ENCODE results near the gene THOC6. TPM values are rescaled to one million over a fixed set of nuclear protein-coding genes. Genes with fewer than 3 reads are reported as not detected.
A peak's percentile ranks its signal among the peaks of the same experiment; 100 is the strongest.
"Not testable (repeated sequence)": the region's sequence is repeated elsewhere in the genome, so short reads cannot be mapped to it uniquely, and the experiment has no call there.

Gene THOC6
- total RNA-seq, 1 experiment from 2014 or later = 56.7 TPM

DNA sequence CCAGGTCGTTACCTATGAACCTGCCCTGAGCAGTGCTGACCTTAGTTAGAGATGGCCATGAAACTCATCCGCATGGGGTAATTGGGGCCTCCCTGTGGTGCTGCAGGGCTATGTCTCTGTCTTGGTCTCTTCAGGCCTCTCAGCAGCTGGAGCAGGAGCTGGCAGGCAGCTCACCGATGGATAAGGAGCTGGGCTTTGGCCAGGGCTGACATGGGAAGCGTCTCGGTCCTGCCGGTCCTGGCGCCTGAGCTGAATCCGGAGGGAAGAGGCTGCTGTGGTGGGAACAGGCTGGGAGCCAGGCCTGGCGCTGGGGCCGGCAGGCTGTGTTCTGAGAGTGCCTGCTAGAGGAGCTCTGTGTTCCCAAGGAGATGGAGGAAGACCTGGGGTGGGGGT is 51.7 kb downstream of the THOC6 start:
- TF ChIP-seq, protein P1, sequence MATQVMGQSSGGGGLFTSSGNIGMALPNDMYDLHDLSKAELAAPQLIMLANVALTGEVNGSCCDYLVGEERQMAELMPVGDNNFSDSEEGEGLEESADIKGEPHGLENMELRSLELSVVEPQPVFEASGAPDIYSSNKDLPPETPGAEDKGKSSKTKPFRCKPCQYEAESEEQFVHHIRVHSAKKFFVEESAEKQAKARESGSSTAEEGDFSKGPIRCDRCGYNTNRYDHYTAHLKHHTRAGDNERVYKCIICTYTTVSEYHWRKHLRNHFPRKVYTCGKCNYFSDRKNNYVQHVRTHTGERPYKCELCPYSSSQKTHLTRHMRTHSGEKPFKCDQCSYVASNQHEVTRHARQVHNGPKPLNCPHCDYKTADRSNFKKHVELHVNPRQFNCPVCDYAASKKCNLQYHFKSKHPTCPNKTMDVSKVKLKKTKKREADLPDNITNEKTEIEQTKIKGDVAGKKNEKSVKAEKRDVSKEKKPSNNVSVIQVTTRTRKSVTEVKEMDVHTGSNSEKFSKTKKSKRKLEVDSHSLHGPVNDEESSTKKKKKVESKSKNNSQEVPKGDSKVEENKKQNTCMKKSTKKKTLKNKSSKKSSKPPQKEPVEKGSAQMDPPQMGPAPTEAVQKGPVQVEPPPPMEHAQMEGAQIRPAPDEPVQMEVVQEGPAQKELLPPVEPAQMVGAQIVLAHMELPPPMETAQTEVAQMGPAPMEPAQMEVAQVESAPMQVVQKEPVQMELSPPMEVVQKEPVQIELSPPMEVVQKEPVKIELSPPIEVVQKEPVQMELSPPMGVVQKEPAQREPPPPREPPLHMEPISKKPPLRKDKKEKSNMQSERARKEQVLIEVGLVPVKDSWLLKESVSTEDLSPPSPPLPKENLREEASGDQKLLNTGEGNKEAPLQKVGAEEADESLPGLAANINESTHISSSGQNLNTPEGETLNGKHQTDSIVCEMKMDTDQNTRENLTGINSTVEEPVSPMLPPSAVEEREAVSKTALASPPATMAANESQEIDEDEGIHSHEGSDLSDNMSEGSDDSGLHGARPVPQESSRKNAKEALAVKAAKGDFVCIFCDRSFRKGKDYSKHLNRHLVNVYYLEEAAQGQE (IDR thresholded peaks at IDR 0.05; ENCODE audit: insufficient read depth in 1 of 2, low read depth in 2 of 2, low read length in 1 of 2) = no peak
- TF ChIP-seq POLR2AphosphoS5 (IDR thresholded peaks at IDR 0.05; ENCODE audit: low read depth, low read length) = no peak
- in situ Hi-C loops (cut with HindIII; ENCODE audit: low pct_unique_long_range_greater_than_20kb, low sequenced_read_pairs) (no loop called here), intact Hi-C loops (cut with micrococcal nuclease; ENCODE audit: unreplicated experiment) (no loop called here)
- no peak overlapping the region for H3K27ac ChIP-seq (ENCODE audit: low read length)
- no peaks in the 10 kb centered on the region for H3K4me1 ChIP-seq (ENCODE audit: control insufficient read depth, insufficient read depth, low read length)
- DNase-seq (ENCODE audit: low read depth, low spot score) (no peak), ATAC-seq (peak; percentile 37)
- ChIA-PET CTCF (no interaction called here), POLR2A (interaction anchor here (0.6 kb wide), 2 partner anchors 70 to 85 kb away, joined by 3 to 13 read pairs; no protein-coding TSS in a partner anchor)
- no peaks in the 10 kb centered on the region for H3K27me3 ChIP-seq (ENCODE audit: control insufficient read depth, insufficient read depth, low read length)
- no TSS peak for BruUV-seq (replicated peaks)
- no peaks in the 10 kb centered on the region for H3K9me3 ChIP-seq (ENCODE audit: control insufficient read depth, insufficient read depth, low read depth, low read length)
- H3K4me3 ChIP-seq (ENCODE audit: low read depth in 2 of 2, low read length in 2 of 2) = no peak overlapping the region
- H3K36me3 ChIP-seq (ENCODE audit: control insufficient read depth, insufficient read depth, low read length) = no peaks in the 10 kb centered on the region

GRCh38 chr16:3075946-3076345 is 52.1 kb downstream of the THOC6 start:
- H3K4me1 ChIP-seq (ENCODE audit: control insufficient read depth, insufficient read depth, low read length); H3K4me3 ChIP-seq (ENCODE audit: low read depth in 2 of 2, low read length in 2 of 2); H3K27ac ChIP-seq (ENCODE audit: low read length); H3K36me3 ChIP-seq (ENCODE audit: control insufficient read depth, insufficient read depth, low read length); H3K27me3 ChIP-seq (ENCODE audit: control insufficient read depth, insufficient read depth, low read length); ATAC-seq; in situ Hi-C loops (cut with HindIII; ENCODE audit: low pct_unique_long_range_greater_than_20kb, low sequenced_read_pairs); CTCF ChIA-PET; DNase-seq (ENCODE audit: low read depth, low spot score); BruUV-seq (replicated peaks); H3K9me3 ChIP-seq (ENCODE audit: control insufficient read depth, insufficient read depth, low read depth, low read length); intact Hi-C loops (cut with micrococcal nuclease; ENCODE audit: unreplicated experiment): not testable (repeated sequence)
- POLR2A ChIA-PET = interaction anchor here (0.6 kb wide), 1 partner anchor 85 kb away, joined by 13 read pairs; no protein-coding TSS in a partner anchor

DNA sequence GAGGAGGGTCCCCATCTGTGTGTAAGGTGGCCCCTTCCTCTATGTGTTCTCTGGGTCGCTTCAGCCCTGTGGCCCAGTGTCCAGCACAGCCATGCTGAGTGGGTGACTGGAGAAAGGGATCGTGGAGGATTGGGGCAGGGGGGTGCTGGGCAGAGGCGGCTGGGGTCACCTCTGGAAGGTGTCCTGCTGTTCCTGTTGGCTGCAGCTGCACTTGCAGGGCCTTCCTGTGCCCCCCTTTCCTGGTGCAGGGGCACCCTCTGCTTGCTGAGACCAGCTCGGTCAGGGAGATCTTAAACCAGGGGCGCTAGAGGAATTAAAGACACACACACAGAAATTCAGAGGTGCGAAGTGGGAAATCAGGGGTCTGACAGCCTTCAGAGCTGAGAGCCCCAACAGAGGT is 52.7 kb downstream of the THOC6 start:
- no TSS peak for BruUV-seq (replicated peaks)
- Histone ChIP-seq H3K27me3 (ENCODE audit: control insufficient read depth, insufficient read depth, low read length) (no peaks in the 10 kb centered on the region), H3K36me3 (ENCODE audit: control insufficient read depth, insufficient read depth, low read length) (no peaks in the 10 kb centered on the region), H3K4me1 (ENCODE audit: control insufficient read depth, insufficient read depth, low read length) (no peaks in the 10 kb centered on the region), H3K4me3 (ENCODE audit: low read depth in 2 of 2, low read length in 2 of 2) (no peak overlapping the region), H3K9me3 (ENCODE audit: control insufficient read depth, insufficient read depth, low read depth, low read length) (no peaks in the 10 kb centered on the region), H3K27ac (ENCODE audit: low read length) (no peak overlapping the region)
- POLR2A ChIA-PET = no interaction called here
- DNase-seq (ENCODE audit: low read depth, low spot score) = no peak
- CTCF ChIA-PET = no interaction called here
- in situ Hi-C loops (cut with HindIII; ENCODE audit: low pct_unique_long_range_greater_than_20kb, low sequenced_read_pairs) = no loop called here
- TF ChIP-seq, protein P2, sequence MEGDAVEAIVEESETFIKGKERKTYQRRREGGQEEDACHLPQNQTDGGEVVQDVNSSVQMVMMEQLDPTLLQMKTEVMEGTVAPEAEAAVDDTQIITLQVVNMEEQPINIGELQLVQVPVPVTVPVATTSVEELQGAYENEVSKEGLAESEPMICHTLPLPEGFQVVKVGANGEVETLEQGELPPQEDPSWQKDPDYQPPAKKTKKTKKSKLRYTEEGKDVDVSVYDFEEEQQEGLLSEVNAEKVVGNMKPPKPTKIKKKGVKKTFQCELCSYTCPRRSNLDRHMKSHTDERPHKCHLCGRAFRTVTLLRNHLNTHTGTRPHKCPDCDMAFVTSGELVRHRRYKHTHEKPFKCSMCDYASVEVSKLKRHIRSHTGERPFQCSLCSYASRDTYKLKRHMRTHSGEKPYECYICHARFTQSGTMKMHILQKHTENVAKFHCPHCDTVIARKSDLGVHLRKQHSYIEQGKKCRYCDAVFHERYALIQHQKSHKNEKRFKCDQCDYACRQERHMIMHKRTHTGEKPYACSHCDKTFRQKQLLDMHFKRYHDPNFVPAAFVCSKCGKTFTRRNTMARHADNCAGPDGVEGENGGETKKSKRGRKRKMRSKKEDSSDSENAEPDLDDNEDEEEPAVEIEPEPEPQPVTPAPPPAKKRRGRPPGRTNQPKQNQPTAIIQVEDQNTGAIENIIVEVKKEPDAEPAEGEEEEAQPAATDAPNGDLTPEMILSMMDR (IDR thresholded peaks at IDR 0.05) = no peak
- TF ChIP-seq, protein P1 (IDR thresholded peaks at IDR 0.05; ENCODE audit: insufficient read depth in 1 of 2, low read depth in 2 of 2, low read length in 1 of 2) = no peak
- TF ChIP-seq TCF7L2 (IDR thresholded peaks at IDR 0.05; ENCODE audit: low read depth, low read length) (no peak), POLR2AphosphoS5 (IDR thresholded peaks at IDR 0.05; ENCODE audit: low read depth, low read length) (no peak), SIN3A (IDR thresholded peaks at IDR 0.05; ENCODE audit: borderline replicate concordance, insufficient read depth, low read depth, low read length) (no peak)
- intact Hi-C loops (cut with micrococcal nuclease; ENCODE audit: unreplicated experiment) = no loop called here
- ATAC-seq = no peak
